Ishikawa (cell line): Measurements from ENCODE around the gene NRROS.

Source experiments
- CEBPB ChIP-seq: IDR thresholded peaks from 2 replicates; pipeline ENCODE4 v1.6.1; 2012
- CREB1 ChIP-seq: IDR thresholded peaks from 2 replicates; pipeline ENCODE4 v1.6.1; 2012; ENCODE audit warnings: low read depth
- EGR1 ChIP-seq: IDR thresholded peaks from 2 replicates; pipeline ENCODE4 v1.6.1; 2012
- EP300 ChIP-seq: IDR thresholded peaks from 2 replicates; pipeline ENCODE4 v1.6.1; 2012; ENCODE audit warnings: borderline replicate concordance
- FOXM1 ChIP-seq: IDR thresholded peaks from 2 replicates; pipeline ENCODE4 v1.6.1; 2012; ENCODE audit warnings: low read depth, borderline replicate concordance
- MAX ChIP-seq: IDR thresholded peaks from 2 replicates; pipeline ENCODE4 v1.6.1; 2012
- NFIC ChIP-seq: IDR thresholded peaks from 2 replicates; pipeline ENCODE4 v1.6.1; 2012
- RAD21 ChIP-seq: IDR thresholded peaks from 2 replicates; pipeline ENCODE4 v1.6.1; 2012; ENCODE audit warnings: low read depth
- REST ChIP-seq: IDR thresholded peaks from 2 replicates; pipeline ENCODE4 v1.6.1; 2012; ENCODE audit warnings: low read depth, mild to moderate bottlenecking
- TAF1 ChIP-seq: IDR thresholded peaks from 2 replicates; pipeline ENCODE4 v1.6.1; 2012; ENCODE audit warnings: low read depth, mild to moderate bottlenecking
- TCF12 ChIP-seq: IDR thresholded peaks from 2 replicates; pipeline ENCODE4 v1.6.1; 2012; ENCODE audit warnings: low read depth
- TEAD4 ChIP-seq: IDR thresholded peaks from 2 replicates; pipeline ENCODE4 v1.6.1; 2012
- USF1 ChIP-seq: IDR thresholded peaks from 2 replicates; pipeline ENCODE4 v1.6.1; 2012
- YY1 ChIP-seq: IDR thresholded peaks from 2 replicates; pipeline ENCODE4 v1.6.1; 2012; ENCODE audit warnings: low read depth
- ZBTB7A ChIP-seq: IDR thresholded peaks from 2 replicates; pipeline ENCODE4 v1.6.1; 2012; ENCODE audit warnings: low read depth

Gene NRROS

GRCh38 chr3:196642434-196642833 lies 2.9 kb downstream of the NRROS start:
- no peak for TF ChIP-seq TEAD4
- no peak for TF ChIP-seq CEBPB
- TF ChIP-seq ZBTB7A = no peak
- no peak for TF ChIP-seq RAD21
- TF ChIP-seq USF1 = no peak

GRCh38 chr3:196643201-196643749 lies 3.8 kb downstream of the NRROS start:
- TF ChIP-seq NFIC = no peak
- no peak for TF ChIP-seq YY1

- no peak for TF ChIP-seq CEBPB
Measured at GRCh38 chr3:196643761-196644160, 4.3 kb downstream of the NRROS start.

- TF ChIP-seq TCF12 (no peak), CREB1 (no peak), EP300 (no peak), MAX (no peak), TAF1 (no peak), RAD21 (no peak), REST (no peak), EGR1 (no peak), NFIC (no peak), ZBTB7A (no peak), USF1 (no peak), FOXM1 (no peak), YY1 (no peak), CEBPB (no peak), TEAD4 (no peak)
Measured at GRCh38 chr3:196645096-196645495, 5.6 kb downstream of the NRROS start.

- TF ChIP-seq CEBPB (no peak), CREB1 (no peak), FOXM1 (no peak), REST (no peak), EP300 (no peak), ZBTB7A (no peak)
Measured at GRCh38 chr3:196645897-196646665, 6.6 kb downstream of the NRROS start.

- TF ChIP-seq TEAD4 (no peak), REST (no peak), USF1 (no peak), FOXM1 (no peak), EP300 (no peak), RAD21 (no peak)
Measured at GRCh38 chr3:196646666-196647216, 7.2 kb downstream of the NRROS start.
